Kidney epithelial cell (primary cell): ENCODE measurements around the gene PHYKPL. TPM values are rescaled to one million over a fixed set of nuclear protein-coding genes. Genes with fewer than 3 reads are reported as not detected.

Experiments
- DNase-seq: peaks from one replicate; pipeline ENCODE4 v3.0.0-alpha.2; 2010; ENCODE audit warnings: low read depth
- H3K27me3 ChIP-seq: 2 replicates; pipeline ENCODE4 v1.6.0; 2011; ENCODE audit warnings: low read length; ENCODE audit not compliant: control insufficient read depth, insufficient read depth
- H3K36me3 ChIP-seq: 2 replicates; pipeline ENCODE4 v1.5.1; 2011; ENCODE audit warnings: low read length; ENCODE audit not compliant: control insufficient read depth, insufficient read depth
- H3K4me3 ChIP-seq: 2 replicates; pipeline ENCODE4 v1.5.1; 2011; ENCODE audit warnings: low read depth, mild to moderate bottlenecking, control low read depth, low read length
- total RNA-seq: library from RNA; depleted of rRNA; stranded (reverse); fragments of >200 nt; gene quantifications from 2 replicates; pipeline ENCODE4 v1.2.3, GENCODE V29; 2015
- TF ChIP-seq, protein P1 (sequence below): IDR thresholded peaks from 2 replicates; pipeline ENCODE4 v1.5.1; 2011; ENCODE audit warnings: mild to moderate bottlenecking, moderate library complexity, low read length, control low read depth, inconsistent platforms; ENCODE audit not compliant: insufficient read depth, poor library complexity, severe bottlenecking

Gene PHYKPL
- total RNA-seq, 1 donor from 2014 or later: 18.7 TPM

DNA sequence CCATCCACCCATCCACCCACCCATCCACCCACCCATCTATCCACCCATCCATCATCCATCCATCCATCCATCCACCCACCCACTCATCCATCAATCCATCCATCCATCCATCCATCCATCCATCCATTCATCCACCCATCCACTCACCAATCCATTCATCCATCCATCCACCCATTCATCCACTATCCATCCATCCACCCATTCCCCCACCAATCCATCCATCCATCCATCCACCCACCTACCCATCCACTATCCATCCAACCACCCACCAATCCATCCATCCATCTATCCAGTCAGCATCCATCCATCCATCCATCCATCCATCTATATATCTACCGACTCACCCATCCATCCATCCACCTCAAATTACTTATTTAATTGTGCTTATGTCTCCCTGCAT, 36.9 kb upstream of the PHYKPL start:
- no peak for DNase-seq
- TF ChIP-seq, protein P1, sequence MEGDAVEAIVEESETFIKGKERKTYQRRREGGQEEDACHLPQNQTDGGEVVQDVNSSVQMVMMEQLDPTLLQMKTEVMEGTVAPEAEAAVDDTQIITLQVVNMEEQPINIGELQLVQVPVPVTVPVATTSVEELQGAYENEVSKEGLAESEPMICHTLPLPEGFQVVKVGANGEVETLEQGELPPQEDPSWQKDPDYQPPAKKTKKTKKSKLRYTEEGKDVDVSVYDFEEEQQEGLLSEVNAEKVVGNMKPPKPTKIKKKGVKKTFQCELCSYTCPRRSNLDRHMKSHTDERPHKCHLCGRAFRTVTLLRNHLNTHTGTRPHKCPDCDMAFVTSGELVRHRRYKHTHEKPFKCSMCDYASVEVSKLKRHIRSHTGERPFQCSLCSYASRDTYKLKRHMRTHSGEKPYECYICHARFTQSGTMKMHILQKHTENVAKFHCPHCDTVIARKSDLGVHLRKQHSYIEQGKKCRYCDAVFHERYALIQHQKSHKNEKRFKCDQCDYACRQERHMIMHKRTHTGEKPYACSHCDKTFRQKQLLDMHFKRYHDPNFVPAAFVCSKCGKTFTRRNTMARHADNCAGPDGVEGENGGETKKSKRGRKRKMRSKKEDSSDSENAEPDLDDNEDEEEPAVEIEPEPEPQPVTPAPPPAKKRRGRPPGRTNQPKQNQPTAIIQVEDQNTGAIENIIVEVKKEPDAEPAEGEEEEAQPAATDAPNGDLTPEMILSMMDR: no peak
- Histone ChIP-seq H3K4me3 (no peak overlapping the region), H3K36me3 (no peaks in the 10 kb centered on the region), H3K27me3 (no peaks in the 10 kb centered on the region)

DNA sequence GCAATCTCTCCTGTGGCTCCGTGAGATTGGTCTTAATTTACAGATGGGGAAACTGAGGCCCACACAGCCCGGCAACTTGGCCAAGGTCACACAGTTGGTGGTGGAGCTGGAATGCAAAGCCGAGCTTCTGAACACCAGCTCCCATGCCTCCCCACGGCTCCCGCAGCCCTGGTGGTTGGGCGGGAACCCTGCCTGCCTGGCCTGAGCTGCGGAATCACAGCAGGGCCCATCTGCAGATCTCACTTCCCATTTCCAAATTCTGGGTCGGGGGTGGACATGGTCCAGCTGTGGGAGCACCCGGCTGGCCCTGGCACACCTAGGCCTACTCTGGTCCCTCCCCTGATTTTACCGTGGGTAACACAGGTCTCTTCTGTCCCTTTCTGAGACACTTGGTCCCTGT, 35.3 kb upstream of the PHYKPL start:
- DNase-seq: no peak
- Histone ChIP-seq H3K36me3 (no peaks in the 10 kb centered on the region), H3K27me3 (no peaks in the 10 kb centered on the region), H3K4me3 (no peak overlapping the region)
- TF ChIP-seq, protein P1: no peak

DNA sequence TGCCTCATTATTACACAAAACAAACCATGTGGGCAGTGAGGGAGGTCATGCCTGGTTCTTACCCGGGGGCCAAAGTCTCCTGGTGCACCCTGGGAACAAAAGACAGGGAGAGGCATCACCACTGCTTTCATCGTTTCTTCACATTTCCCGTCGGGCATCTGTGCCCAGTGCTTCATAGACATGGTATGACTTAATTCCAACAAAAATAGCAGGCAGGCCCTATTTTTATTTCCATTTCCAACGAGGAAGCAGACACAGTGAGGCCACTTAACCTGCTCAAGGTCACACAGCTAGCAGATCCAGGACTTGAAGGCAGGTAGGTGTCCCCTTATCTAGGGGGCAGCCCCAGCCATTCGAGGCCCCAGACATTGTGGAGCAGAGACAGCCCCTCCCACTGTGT, 34.6 kb upstream of the PHYKPL start:
- DNase-seq: no peak
- Histone ChIP-seq H3K27me3 (no peaks in the 10 kb centered on the region), H3K4me3 (no peak overlapping the region), H3K36me3 (no peaks in the 10 kb centered on the region)
- TF ChIP-seq, protein P1: no peak

DNA sequence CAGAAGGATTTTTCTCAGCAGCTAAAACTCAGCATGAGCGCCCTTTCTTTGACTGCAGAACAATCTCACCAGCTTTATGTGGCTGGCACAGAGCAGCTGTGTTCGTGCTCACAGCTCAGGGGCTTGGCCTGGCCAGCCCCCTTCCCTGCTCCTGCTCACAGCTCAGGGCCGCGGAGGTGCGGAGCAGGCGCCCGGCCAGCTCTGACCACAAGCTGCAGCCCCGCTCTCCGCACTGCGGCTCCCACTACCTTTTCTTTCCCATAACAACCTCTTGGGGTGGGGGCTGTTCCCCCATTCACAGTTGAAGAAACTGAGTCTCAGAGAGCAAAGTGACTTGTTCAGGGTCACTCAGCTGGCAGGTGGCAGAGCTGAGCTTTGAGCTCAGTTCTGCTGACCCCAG, 34.0 kb upstream of the PHYKPL start:
- Histone ChIP-seq H3K36me3 (no peaks in the 10 kb centered on the region), H3K27me3 (no peaks in the 10 kb centered on the region), H3K4me3 (no peak overlapping the region)
- TF ChIP-seq, protein P1: no peak
- DNase-seq: no peak

DNA sequence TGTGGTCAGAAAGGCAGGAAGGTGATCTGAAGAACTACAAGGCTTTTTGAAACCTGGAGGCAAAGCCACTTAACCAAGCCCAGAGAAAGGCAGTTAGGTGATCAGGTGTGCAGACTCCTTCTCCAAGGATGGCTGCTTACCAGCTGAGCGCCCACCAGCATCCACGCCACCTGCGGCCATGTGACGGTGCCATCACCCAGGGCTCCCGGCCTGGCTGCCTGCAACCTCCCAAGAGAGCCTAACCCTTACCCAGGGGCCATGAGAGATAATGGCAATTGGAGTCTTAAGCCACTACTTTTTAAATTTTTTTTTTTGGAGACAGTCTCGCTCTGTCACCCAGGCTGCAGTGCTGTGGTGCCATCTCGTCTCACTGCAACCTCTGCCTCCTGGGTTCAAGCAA, 33.1 kb upstream of the PHYKPL start:
- H3K27me3 ChIP-seq: no peaks in the 10 kb centered on the region
- TF ChIP-seq, protein P1: no peak
- no peak overlapping the region for H3K4me3 ChIP-seq
- DNase-seq: no peak
- no peaks in the 10 kb centered on the region for H3K36me3 ChIP-seq

DNA sequence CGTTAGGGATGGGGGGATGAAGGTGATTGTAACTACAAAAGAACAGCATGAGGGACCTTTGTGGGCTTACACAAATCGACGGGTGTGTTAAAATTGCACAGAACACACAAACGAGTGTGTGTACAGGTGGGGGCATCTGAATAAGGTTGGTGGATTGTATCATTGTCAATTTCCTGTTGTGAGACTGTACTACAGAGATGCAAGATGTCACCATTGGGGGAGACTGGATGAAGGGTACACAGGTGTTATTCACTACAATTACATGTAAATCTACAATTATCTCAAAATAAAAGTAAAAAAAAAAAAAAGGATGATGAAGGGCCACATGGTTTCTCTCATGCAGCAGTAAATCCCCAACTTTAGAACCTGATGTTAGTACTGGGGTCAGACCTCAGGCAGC, 31.4 kb upstream of the PHYKPL start:
- Histone ChIP-seq H3K27me3 (no peaks in the 10 kb centered on the region), H3K4me3 (no peak overlapping the region), H3K36me3 (no peaks in the 10 kb centered on the region)
- TF ChIP-seq, protein P1: no peak
- no peak for DNase-seq
